HG02759 (cell line): ENCODE data around the gene MYH11.
"Not testable (repeated sequence)": the region's sequence is repeated elsewhere in the genome, so short reads cannot be mapped to it uniquely, and the experiment has no call there.

Experiments used
- ATAC-seq: cut with Tn5 transposase; IDR thresholded peaks from one replicate; pipeline ENCODE4 v1.9.1; 2021; ENCODE audit warnings: mild to moderate bottlenecking, moderate library complexity; ENCODE audit not compliant: unreplicated experiment

MYH11 gene

GRCh38 chr16:15689290-15689689 is 167.5 kb downstream of the MYH11 start:
- no peak for ATAC-seq

DNA sequence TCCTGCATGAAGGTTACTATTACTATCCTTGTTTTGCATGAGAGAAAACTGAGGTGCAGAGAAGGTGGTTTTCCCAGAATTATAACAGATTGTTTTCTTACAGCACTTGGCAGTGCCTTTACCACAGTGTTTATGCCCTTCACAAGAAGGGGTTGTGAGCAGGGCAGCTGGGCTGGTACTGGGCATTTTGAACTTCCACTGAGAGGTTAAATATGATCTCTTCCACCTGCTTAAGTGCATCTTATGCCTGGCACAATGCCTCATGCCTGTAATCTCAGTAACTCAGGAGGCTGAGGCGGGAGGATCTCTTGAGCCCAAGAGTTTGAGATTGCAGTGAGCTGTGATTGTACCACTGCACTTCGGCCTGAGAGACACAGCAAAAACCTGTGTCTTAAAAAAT is 170.5 kb downstream of the MYH11 start:
- no peak for ATAC-seq

GRCh38 chr16:15682105-15682570 is 174.7 kb downstream of the MYH11 start:
- ATAC-seq, result no peak

- ATAC-seq, result no peak
These were observed 179.4 kb downstream of the MYH11 start for GRCh38 chr16:15677447-15677846.

GRCh38 chr16:15676506-15676905 is 180.3 kb downstream of the MYH11 start:
- ATAC-seq, result no peak

DNA sequence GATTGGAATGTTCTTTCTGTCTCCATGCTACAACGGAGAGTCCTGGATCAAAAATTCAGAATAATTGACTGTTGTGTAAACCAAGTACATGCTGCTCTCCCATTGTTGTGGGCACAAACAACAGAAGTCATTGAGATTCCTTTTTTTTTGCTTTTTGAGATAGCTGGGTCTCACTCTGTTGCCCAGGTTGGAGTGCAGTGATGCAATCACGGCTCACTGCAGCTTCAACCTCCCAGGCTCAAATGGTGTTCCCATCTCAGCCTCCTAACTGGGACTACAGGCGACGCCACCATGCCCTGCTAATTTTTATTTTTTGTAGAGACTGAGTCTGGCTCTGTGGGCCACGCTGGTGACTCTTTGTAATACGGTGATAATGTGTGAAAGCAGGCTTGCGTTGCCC is 182.3 kb downstream of the MYH11 start:
- ATAC-seq, result no peak

DNA sequence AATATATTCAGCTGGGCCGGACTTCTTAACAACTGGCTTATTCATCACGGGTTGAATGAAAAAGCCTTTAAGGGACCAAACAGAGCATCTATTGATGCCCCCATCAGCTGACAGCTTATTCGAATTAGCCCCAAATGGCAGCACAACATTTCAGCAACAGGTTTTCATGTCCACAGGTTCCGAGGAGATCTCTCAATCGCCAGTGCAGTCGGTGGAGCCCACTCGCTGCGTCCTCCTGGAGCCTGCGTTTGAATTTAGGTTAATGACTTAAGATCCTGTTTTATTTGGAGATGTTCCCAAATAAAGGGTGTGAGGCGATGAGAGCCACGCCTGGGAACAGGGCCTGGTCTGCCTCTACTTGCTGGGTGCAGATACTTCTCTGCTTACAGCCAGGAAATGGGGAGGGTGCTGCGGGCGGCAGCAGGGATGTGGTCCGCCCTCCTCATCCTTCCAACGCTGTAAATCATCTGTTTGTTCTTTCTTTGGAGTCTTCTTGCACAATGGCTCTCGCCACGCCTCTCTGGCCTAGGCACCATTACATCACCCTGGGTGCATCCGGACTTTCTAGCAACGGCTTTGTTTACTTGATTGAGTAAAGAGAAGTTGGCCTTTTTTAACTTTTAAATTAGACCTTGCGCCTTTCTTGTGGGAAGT is 184.2 kb downstream of the MYH11 start:
- no peak for ATAC-seq

GRCh38 chr16:15672127-15672513 is 184.7 kb downstream of the MYH11 start:
- not testable (repeated sequence) for ATAC-seq

GRCh38 chr16:15671530-15672117 is 185.2 kb downstream of the MYH11 start:
- ATAC-seq, result no peak

DNA sequence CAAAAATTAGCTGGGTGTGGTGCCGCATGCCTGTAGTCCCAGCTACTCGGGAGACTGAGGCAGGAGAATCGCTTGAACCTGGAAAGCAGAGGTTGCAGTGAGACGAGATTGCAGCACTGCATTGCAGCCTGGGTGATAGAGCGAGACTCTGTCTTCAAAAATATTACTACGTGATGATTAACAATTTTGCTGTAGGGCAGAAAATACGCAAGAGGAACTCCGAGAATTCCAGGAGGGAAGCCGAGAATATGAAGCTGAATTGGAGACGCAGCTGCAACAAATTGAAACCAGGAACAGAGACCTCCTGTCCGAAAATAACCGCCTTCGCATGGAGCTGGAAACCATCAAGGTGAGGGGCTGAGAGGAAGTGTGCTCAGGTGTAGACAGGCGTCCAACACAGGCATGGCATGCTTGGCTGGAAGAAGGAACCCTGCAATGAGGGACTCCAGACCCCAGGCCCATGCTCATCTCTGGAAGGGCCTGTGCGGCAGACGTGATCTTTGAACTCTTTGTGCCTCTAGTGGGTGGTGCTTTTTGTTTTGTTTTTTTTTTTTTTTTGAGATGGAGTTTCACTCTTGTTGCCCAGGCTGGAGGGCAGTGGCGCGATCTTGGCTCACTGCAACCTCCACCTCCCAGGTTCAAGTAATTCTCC is 189.6 kb downstream of the MYH11 start:
- no peak for ATAC-seq

- no peak for ATAC-seq
These were observed 191.7 kb downstream of the MYH11 start for GRCh38 chr16:15665107-15665506.

GRCh38 chr16:15660203-15660601 is 196.6 kb downstream of the MYH11 start:
- no peak for ATAC-seq

GRCh38 chr16:15658556-15658955 is 198.3 kb downstream of the MYH11 start:
- no peak for ATAC-seq

- no peak for ATAC-seq
These were observed 198.7 kb downstream of the MYH11 start for GRCh38 chr16:15658149-15658548.

GRCh38 chr16:15655561-15655960 is 201.3 kb downstream of the MYH11 start:
- not testable (repeated sequence) for ATAC-seq

DNA sequence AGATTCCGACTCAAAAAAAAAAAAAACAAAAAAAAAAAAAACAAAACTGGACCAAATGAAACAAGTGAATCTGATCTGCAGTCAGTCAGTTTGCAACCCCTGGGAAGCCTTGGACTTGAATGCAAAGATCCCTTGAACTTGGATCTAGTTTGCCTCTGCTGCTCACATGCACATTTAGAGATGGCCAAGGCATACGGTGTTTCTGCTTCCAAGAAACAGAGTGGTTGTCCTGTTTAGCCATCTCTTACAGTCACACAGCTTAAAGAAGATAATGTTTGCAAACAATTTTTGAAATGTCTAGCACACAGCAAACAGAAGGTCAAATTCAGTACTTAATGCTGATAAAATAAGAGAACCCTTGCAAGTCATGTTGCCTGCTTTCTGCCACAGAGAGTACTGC is 202.2 kb downstream of the MYH11 start:
- no peak for ATAC-seq

GRCh38 chr16:15653227-15653626 is 203.6 kb downstream of the MYH11 start:
- ATAC-seq, result no peak
